ENCODE results near the gene C1QTNF3. TPM values are rescaled to one million over a fixed set of nuclear protein-coding genes. Genes with fewer than 3 reads are reported as not detected.

Gene C1QTNF3
- total RNA-seq, 1 experiment from 2014 or later, result 1.6 TPM

GRCh38 chr5:33999978-34000377, 43.0 kb downstream of the C1QTNF3 start:
- BruUV-seq (replicated peaks), result no TSS peak

GRCh38 chr5:33997331-33997983, 45.6 kb downstream of the C1QTNF3 start:
- H3K27me3 ChIP-seq (replicated peaks; ENCODE audit: insufficient read depth, low read depth, low read length, poor library complexity), result no peaks in the 10 kb centered on the region
- TF ChIP-seq EZH2 (IDR thresholded peaks at IDR 0.05; ENCODE audit: borderline replicate concordance, low read depth, low read length, poor library complexity, severe bottlenecking), result no peak
- TF ChIP-seq CTCF (conservative IDR thresholded peaks at IDR 0.05; ENCODE audit: low read depth, low read length), result peak; percentile 80
- peak; percentile 81 for DNase-seq (ENCODE audit: low spot score)
- H3K4me3 ChIP-seq (ENCODE audit: low read depth, low read length, poor library complexity, severe bottlenecking), result no peak overlapping the region
- intact Hi-C loops (cut with micrococcal nuclease; ENCODE audit: unreplicated experiment), result loop anchor here (2.0 to 5.0 kb wide), 2 partner anchors 455 to 467 kb away; no protein-coding TSS in a partner anchor
- ChIA-PET POLR2A (ENCODE audit: low non-redundant PET) (no interaction called here), CTCF (interaction anchor here (0.6 to 1.0 kb wide), 4 partner anchors 8 to 1975 kb away, joined by 3 to 7 read pairs (median 4); no protein-coding TSS in a partner anchor)
- no peaks in the 10 kb centered on the region for H3K36me3 ChIP-seq (ENCODE audit: insufficient read depth, low read length, poor library complexity, severe bottlenecking)
- H3K4me1 ChIP-seq (ENCODE audit: insufficient read depth, low read length, poor library complexity, severe bottlenecking), result no peaks in the 10 kb centered on the region
- no peaks in the 10 kb centered on the region for H3K9me3 ChIP-seq (ENCODE audit: low read depth, low read length, poor library complexity, severe bottlenecking)
- BruUV-seq (replicated peaks), result no TSS peak
- no peak overlapping the region for H3K27ac ChIP-seq (ENCODE audit: low read depth, low read length, poor library complexity, severe bottlenecking)

More at GRCh38 chr5:33999978-34000377, 43.0 kb downstream of the C1QTNF3 start:
- no peaks in the 10 kb centered on the region for H3K27me3 ChIP-seq (replicated peaks; ENCODE audit: insufficient read depth, low read depth, low read length, poor library complexity)
- H3K9me3 ChIP-seq (ENCODE audit: low read depth, low read length, poor library complexity, severe bottlenecking), result no peaks in the 10 kb centered on the region
- H3K4me3 ChIP-seq (ENCODE audit: low read depth, low read length, poor library complexity, severe bottlenecking), result no peak overlapping the region
- ChIA-PET CTCF (no interaction called here), POLR2A (ENCODE audit: low non-redundant PET) (no interaction called here)
- no peaks in the 10 kb centered on the region for H3K36me3 ChIP-seq (ENCODE audit: insufficient read depth, low read length, poor library complexity, severe bottlenecking)
- no peak for DNase-seq (ENCODE audit: low spot score)
- intact Hi-C loops (cut with micrococcal nuclease; ENCODE audit: unreplicated experiment), result loop anchor here (5.0 kb wide), 1 partner anchor 452 kb away; no protein-coding TSS in a partner anchor
- H3K27ac ChIP-seq (ENCODE audit: low read depth, low read length, poor library complexity, severe bottlenecking), result no peak overlapping the region
- TF ChIP-seq CTCF (conservative IDR thresholded peaks at IDR 0.05; ENCODE audit: low read depth, low read length) (no peak), EZH2 (IDR thresholded peaks at IDR 0.05; ENCODE audit: borderline replicate concordance, low read depth, low read length, poor library complexity, severe bottlenecking) (no peak)
- H3K4me1 ChIP-seq (ENCODE audit: insufficient read depth, low read length, poor library complexity, severe bottlenecking), result no peaks in the 10 kb centered on the region

GRCh38 chr5:33995865-33996264, 47.1 kb downstream of the C1QTNF3 start:
- DNase-seq (ENCODE audit: low spot score), result no peak
- CTCF ChIA-PET, result interaction anchor here (0.6 kb wide), 1 partner anchor 767 kb away, joined by 3 read pairs; no protein-coding TSS in a partner anchor
- POLR2A ChIA-PET (ENCODE audit: low non-redundant PET), result interaction anchor here (0.5 kb wide), 1 partner anchor 12 kb away, joined by 4 read pairs; no protein-coding TSS in a partner anchor
- no peaks in the 10 kb centered on the region for H3K9me3 ChIP-seq (ENCODE audit: low read depth, low read length, poor library complexity, severe bottlenecking)
- no peaks in the 10 kb centered on the region for H3K27me3 ChIP-seq (replicated peaks; ENCODE audit: insufficient read depth, low read depth, low read length, poor library complexity)
- H3K36me3 ChIP-seq (ENCODE audit: insufficient read depth, low read length, poor library complexity, severe bottlenecking), result no peaks in the 10 kb centered on the region
- no peaks in the 10 kb centered on the region for H3K4me1 ChIP-seq (ENCODE audit: insufficient read depth, low read length, poor library complexity, severe bottlenecking)
- H3K27ac ChIP-seq (ENCODE audit: low read depth, low read length, poor library complexity, severe bottlenecking), result no peak overlapping the region
- intact Hi-C loops (cut with micrococcal nuclease; ENCODE audit: unreplicated experiment), result loop anchor here (2.0 to 5.0 kb wide), 2 partner anchors 456 to 469 kb away; no protein-coding TSS in a partner anchor
- BruUV-seq (replicated peaks), result no TSS peak
- no peak overlapping the region for H3K4me3 ChIP-seq (ENCODE audit: low read depth, low read length, poor library complexity, severe bottlenecking)
- no peak for TF ChIP-seq CTCF (conservative IDR thresholded peaks at IDR 0.05; ENCODE audit: low read depth, low read length)
- no peak for TF ChIP-seq EZH2 (IDR thresholded peaks at IDR 0.05; ENCODE audit: borderline replicate concordance, low read depth, low read length, poor library complexity, severe bottlenecking)

All from A673 (cell line).